GM12878 (cell line): Measurements from ENCODE around the gene KLHL30. TPM values are rescaled to one million over a fixed set of nuclear protein-coding genes. Genes with fewer than 3 reads are reported as not detected.

ENCODE experiments used
- ATAC-seq: fragments of 200-7000 bp; cut with Tn5 transposase; 3 replicates; pipeline ENCODE4 v1.9.1; 2020; ENCODE audit warnings: mild to moderate bottlenecking, moderate library complexity
- BruUV-seq: library from RNA; stranded (reverse); fragments of 400-500 nt; replicated peaks from 2 replicates; lab custom pipeline; 2021; lab: Mats Ljungman, UMichigan
- CTCF ChIA-PET: fragments of 300-600 bp; sonication (Branson Sonifier 250); formaldehyde crosslinking; extraction: SDS; loops from one replicate; lab custom pipeline; 2021; ENCODE audit warnings: inconsistent platforms; lab: Yijun Ruan, JAX
- POLR2A ChIA-PET: fragments of 350-600 bp; formaldehyde crosslinking; extraction: SDS; loops from one replicate; lab custom pipeline; 2021; ENCODE audit warnings: inconsistent platforms; lab: Charles Lee
- RAD21 ChIA-PET: fragments of 300-600 bp; sonication (Branson Sonifier 250); formaldehyde crosslinking; loops from one replicate; lab custom pipeline; 2023; ENCODE audit warnings: antibody characterized with exemption; ENCODE audit not compliant: unreplicated experiment; lab: Charles Lee
- SMC1A ChIA-PET: fragments of 300-600 bp; sonication (Branson Sonifier 250); formaldehyde crosslinking; loops from one replicate; lab custom pipeline; 2023; ENCODE audit not compliant: unreplicated experiment, uncharacterized antibody; lab: Charles Lee
- DNase-seq: peaks from one replicate; pipeline ENCODE4 v3.0.0-alpha.2; 2011; ENCODE audit warnings: low read depth, low spot score
- FAIRE-seq: peaks from 3 replicates; lab custom pipeline; 2011; peaks lifted over from hg19 to GRCh38; lab: Jason Lieb, UNC
- H2AFZ ChIP-seq: 2 replicates; pipeline ENCODE4 v1.6.0; 2011; ENCODE audit warnings: low read depth, low read length, control low read depth; ENCODE audit not compliant: control insufficient read depth
- H3K27ac ChIP-seq: 2 replicates; pipeline ENCODE4 v1.5.1; 2011; ENCODE audit warnings: control low read depth; ENCODE audit not compliant: control insufficient read depth, insufficient read depth
- H3K27me3 ChIP-seq, 2 experiments: replicated peaks in 1 of 2; 2 replicates each; pipeline versions ENCODE4 v1.6.0 to v1.6.1; 2011; ENCODE audit warnings: low read length in 1 of 2; ENCODE audit not compliant: control insufficient read depth in 2 of 2, insufficient read depth in 2 of 2
- H3K36me3 ChIP-seq, 2 experiments: 2 replicates each; pipeline ENCODE4 v1.5.1; 2011; ENCODE audit warnings: low read length in 1 of 2; ENCODE audit not compliant: control insufficient read depth in 2 of 2, insufficient read depth in 2 of 2
- H3K4me1 ChIP-seq: 2 replicates; pipeline ENCODE4 v1.6.1; 2011; ENCODE audit warnings: mild to moderate bottlenecking, low read length, moderate library complexity, mixed read lengths; ENCODE audit not compliant: control insufficient read depth, insufficient read depth
- H3K4me2 ChIP-seq: 2 replicates; pipeline ENCODE4 v1.6.0; 2011; ENCODE audit warnings: control low read depth; ENCODE audit not compliant: control insufficient read depth, insufficient read depth
- H3K4me3 ChIP-seq: fragments of 200-600 bp; sonication (generic); 2 replicates; pipeline ENCODE4 v1.5.1; 2016
- H3K79me2 ChIP-seq: 2 replicates; pipeline ENCODE4 v1.6.0; 2011; ENCODE audit warnings: low read length; ENCODE audit not compliant: control insufficient read depth, insufficient read depth
- H3K9ac ChIP-seq: 2 replicates; pipeline ENCODE4 v1.8.0; 2011; ENCODE audit warnings: low read length, control low read depth, mixed read lengths; ENCODE audit not compliant: control insufficient read depth, insufficient read depth
- H3K9me3 ChIP-seq: replicated peaks from 3 replicates; pipeline ENCODE4 v1.5.1; 2011; ENCODE audit warnings: mild to moderate bottlenecking, low read length; ENCODE audit not compliant: control insufficient read depth, insufficient read depth
- H4K20me1 ChIP-seq: 2 replicates; pipeline ENCODE4 v1.6.0; 2011; ENCODE audit not compliant: control insufficient read depth, insufficient read depth
- ATF2 ChIP-seq: IDR thresholded peaks from 2 replicates; pipeline ENCODE4 v1.6.1; 2012; ENCODE audit warnings: low read length, inconsistent platforms
- BHLHE40 ChIP-seq, 2 experiments: fragments of 450-650 bp in 1 of 2; IDR thresholded peaks; 2 replicates each; pipeline ENCODE4 v1.6.1; 2011 to 2017; ENCODE audit warnings: low read depth in 2 of 2, borderline replicate concordance in 1 of 2, improper control_type of control experiment in 1 of 2, low read length in 1 of 2, mild to moderate bottlenecking in 1 of 2
- BMI1 ChIP-seq: fragments of 450-650 bp; IDR thresholded peaks from 2 replicates; pipeline ENCODE4 v1.6.1; 2016; ENCODE audit warnings: mild to moderate bottlenecking, moderate library complexity, borderline replicate concordance
- CBX3 ChIP-seq: fragments of 200-600 bp; sonication (generic); IDR thresholded peaks from 2 replicates; pipeline ENCODE4 v1.6.1; 2016; ENCODE audit warnings: low read depth, borderline replicate concordance
- ELK1 ChIP-seq: IDR thresholded peaks from 2 replicates; pipeline ENCODE4 v1.6.1; 2012; ENCODE audit warnings: low read depth, low read length, improper control_type of control experiment
- EP300 ChIP-seq, 2 experiments: fragments of 150-350 bp in 1 of 2; IDR thresholded peaks; 2 replicates each; pipeline ENCODE4 v1.6.1; 2011 to 2012; ENCODE audit warnings: low read depth in 2 of 2, low read length in 2 of 2, borderline replicate concordance in 1 of 2, improper control_type of control experiment in 1 of 2, inconsistent platforms in 1 of 2; ENCODE audit not compliant: control insufficient read depth in 1 of 2
- FOXK2 ChIP-seq: fragments of 450-650 bp; IDR thresholded peaks from 2 replicates; pipeline ENCODE4 v1.6.1; 2017; ENCODE audit warnings: mild to moderate bottlenecking, moderate library complexity
- HDGF ChIP-seq: fragments of 450-650 bp; IDR thresholded peaks from 2 replicates; pipeline ENCODE4 v1.6.1; 2016; ENCODE audit warnings: antibody characterized with exemption
- LARP7 ChIP-seq: fragments of 450-650 bp; IDR thresholded peaks from 2 replicates; pipeline ENCODE4 v1.6.1; 2017; ENCODE audit warnings: mild to moderate bottlenecking
- POLR2A ChIP-seq: IDR thresholded peaks from 2 replicates; pipeline ENCODE4 v1.6.1; 2011; ENCODE audit warnings: low read depth, mild to moderate bottlenecking, low read length
- RAD51 ChIP-seq: fragments of 450-650 bp; IDR thresholded peaks from 2 replicates; pipeline ENCODE4 v1.6.1; 2016; ENCODE audit warnings: moderate library complexity, mild to moderate bottlenecking, inconsistent platforms
- REST ChIP-seq: IDR thresholded peaks from 2 replicates; pipeline ENCODE4 v1.6.1; 2012; ENCODE audit warnings: mild to moderate bottlenecking, low read depth, low read length
- SIX5 ChIP-seq: IDR thresholded peaks from 2 replicates; pipeline ENCODE4 v1.6.1; 2011; ENCODE audit warnings: mild to moderate bottlenecking, low read depth, low read length, moderate library complexity; ENCODE audit not compliant: severe bottlenecking
- USF2 ChIP-seq: IDR thresholded peaks from 2 replicates; pipeline ENCODE4 v1.6.1; 2011; ENCODE audit warnings: low read depth, low read length, improper control_type of control experiment, borderline replicate concordance
- YY1 ChIP-seq: IDR thresholded peaks from 2 replicates; pipeline ENCODE4 v1.6.1; 2011; ENCODE audit warnings: low read depth, mild to moderate bottlenecking, low read length
- ZNF384 ChIP-seq: IDR thresholded peaks from 2 replicates; pipeline ENCODE4 v1.6.1; 2012; ENCODE audit warnings: low read depth, mild to moderate bottlenecking, low read length, improper control_type of control experiment, borderline replicate concordance
- ZZZ3 ChIP-seq: IDR thresholded peaks from 2 replicates; pipeline ENCODE4 v1.6.1; 2011; ENCODE audit warnings: low read depth; ENCODE audit not compliant: control insufficient read depth, insufficient read length
- WGBS: methylation state at CpG from one replicate; pipeline ENCODE4 v1.1.6; 2016; ENCODE audit warnings: low lambda C conversion rate; ENCODE audit not compliant: insufficient replicate concordance, insufficient coverage; ENCODE audit errors: missing lambda C conversion rate; 5-methylcytosine and 5-hydroxymethylcytosine counted together
- in situ Hi-C: fragments of 300-500 bp; cut with MboI; formaldehyde crosslinking; loops from 9 replicates; pipeline ENCODE4 v1.14.3; 2018; ENCODE audit warnings: mixed read lengths
- intact Hi-C: fragments of 100-400 bp; cut with micrococcal nuclease; formaldehyde crosslinking; loops from one replicate; pipeline ENCODE4 v1.14.2; 2022; ENCODE audit not compliant: unreplicated experiment
- polyA plus RNA-seq, 11 experiments: library from polyadenylated mRNA; depleted of rRNA in 4 of 11; unstranded in 6 of 11; stranded (reverse) in 5 of 11; fragments of >200 nt; fragmentation: Nextera tagmentation in 4 of 11; fragmentation: Illumina TruSeq in 1 of 11; extraction: Ambion mirVana in 4 of 11; extraction: Trizol in 1 of 11; gene quantifications; 1 replicate in 1 of 11; 2 replicates in 10 of 11; pipeline versions ENCODE4 v1.2.1 to v1.2.3, GENCODE V29; 2011 to 2016; ENCODE audit warnings: inconsistent platforms in 2 of 11, missing spikeins in 2 of 11, low read depth in 1 of 11
- total RNA-seq, 4 experiments: library from RNA; depleted of rRNA in 3 of 4; stranded (reverse); fragments of >200 nt in 3 of 4; fragmentation: Illumina TruSeq in 1 of 4; extraction: Trizol in 1 of 4; gene quantifications; 2 replicates each; pipeline versions ENCODE4 v1.2.1 to v1.2.3, GENCODE V29; 2013 to 2021

Gene KLHL30
- total and polyA plus RNA-seq, 10 of the 15 experiments (the other 5 are each of a cell fraction or from before 2014, with no cell fraction given) = 0.03 TPM; not detected in 9

GRCh38 chr2:238131761-238132462 is 6.6 kb upstream of the KLHL30 start:
- H2AFZ ChIP-seq = no peak overlapping the region
- no peaks in the 10 kb centered on the region for H3K27me3 ChIP-seq
- H4K20me1 ChIP-seq = no peaks in the 10 kb centered on the region
- no peak overlapping the region for H3K9ac ChIP-seq
- no peak for ATAC-seq
- BruUV-seq = no TSS peak
- H3K27ac ChIP-seq = no peak overlapping the region
- ChIA-PET CTCF (interaction anchor here (0.8 kb wide), 1 partner anchor 155 kb away, joined by 3 read pairs; no protein-coding TSS in a partner anchor), RAD21 (no interaction called here), POLR2A (no interaction called here), SMC1A (no interaction called here)
- intact Hi-C loops = no loop called here
- in situ Hi-C loops = no loop called here
- H3K4me3 ChIP-seq = no peak overlapping the region
- no peaks in the 10 kb centered on the region for H3K4me1 ChIP-seq
- no peak for FAIRE-seq
- no peak overlapping the region for H3K4me2 ChIP-seq
- DNase-seq = no peak
- no peaks in the 10 kb centered on the region for H3K79me2 ChIP-seq
- TF ChIP-seq BHLHE40 (IDR thresholded peaks at IDR 0.05; ENCODE audit: borderline replicate concordance in 1 of 2, low read depth in 2 of 2, low read length in 1 of 2) = no peak
- TF ChIP-seq ATF2 = no peak
- TF ChIP-seq ZNF384 = no peak
- no peak for TF ChIP-seq FOXK2
- no peak for TF ChIP-seq REST
- no peak for TF ChIP-seq CBX3
- no peak for TF ChIP-seq LARP7
- TF ChIP-seq SIX5 = no peak
- TF ChIP-seq POLR2A = no peak
- TF ChIP-seq HDGF = no peak
- TF ChIP-seq ZZZ3 = no peak
- no peak for TF ChIP-seq EP300 (IDR thresholded peaks at IDR 0.05; ENCODE audit: borderline replicate concordance in 1 of 2, control insufficient read depth in 1 of 2, low read depth in 2 of 2, low read length in 2 of 2)
- TF ChIP-seq YY1 = no peak
- TF ChIP-seq RAD51 = no peak
- no peak for TF ChIP-seq BMI1
- TF ChIP-seq ELK1 = no peak
- no peak for TF ChIP-seq USF2
- WGBS = 37% methylated on average over 14 of the region's 14 CpGs
- H3K36me3 ChIP-seq = no peaks in the 10 kb centered on the region
- no peaks in the 10 kb centered on the region for H3K9me3 ChIP-seq
